Measurements from ENCODE around the gene GALNT10.

GALNT10 gene

GRCh38 chr5:154303133-154303532, 112.6 kb downstream of the GALNT10 start:
- DNase-seq = no peak

GRCh38 chr5:154308443-154309370, 118.2 kb downstream of the GALNT10 start:
- no peak for DNase-seq

DNA sequence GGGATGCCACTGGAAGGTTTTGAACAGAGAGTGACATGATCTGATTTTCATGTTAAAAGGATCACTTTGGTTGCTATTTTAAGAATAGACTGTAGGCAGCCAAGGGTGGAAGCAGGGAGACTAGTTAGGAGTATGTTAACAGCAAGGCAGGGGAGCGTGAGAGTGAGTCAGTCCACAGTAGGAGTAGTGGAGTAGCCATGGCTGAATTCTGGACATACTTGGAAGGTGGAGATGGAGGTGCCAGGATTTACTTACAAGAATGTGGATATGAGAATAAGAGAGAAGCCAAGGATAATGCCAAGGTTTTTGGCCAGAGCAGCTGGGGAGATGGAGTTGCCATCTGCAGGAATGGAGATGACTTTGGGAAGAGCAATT, 118.8 kb downstream of the GALNT10 start:
- DNase-seq = no peak

- no peak for DNase-seq
Measured at GRCh38 chr5:154309805-154310204, 119.3 kb downstream of the GALNT10 start.

DNA sequence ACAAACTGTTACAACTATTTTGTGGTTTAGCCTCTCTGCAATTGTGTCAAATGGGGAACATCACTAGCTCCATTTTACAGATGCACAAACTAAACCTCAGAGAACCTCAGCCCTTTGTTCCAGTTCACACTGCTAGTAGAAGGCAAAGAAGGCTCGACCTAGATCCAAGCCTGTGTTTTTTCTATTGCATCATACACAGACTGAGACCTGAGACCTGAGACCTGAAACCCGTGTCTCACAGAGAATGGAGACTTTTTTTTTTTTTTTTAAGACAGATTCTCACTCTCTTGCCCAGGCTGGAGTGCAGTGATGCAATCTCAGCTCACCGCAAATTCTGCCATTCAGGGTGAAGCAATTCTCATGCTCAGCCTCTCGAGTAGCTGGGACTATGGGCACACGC, 120.8 kb downstream of the GALNT10 start:
- DNase-seq = no peak

- DNase-seq = no peak
Measured at GRCh38 chr5:154312000-154312399, 121.5 kb downstream of the GALNT10 start.

GRCh38 chr5:154312576-154312975, 122.0 kb downstream of the GALNT10 start:
- no peak for DNase-seq

DNA sequence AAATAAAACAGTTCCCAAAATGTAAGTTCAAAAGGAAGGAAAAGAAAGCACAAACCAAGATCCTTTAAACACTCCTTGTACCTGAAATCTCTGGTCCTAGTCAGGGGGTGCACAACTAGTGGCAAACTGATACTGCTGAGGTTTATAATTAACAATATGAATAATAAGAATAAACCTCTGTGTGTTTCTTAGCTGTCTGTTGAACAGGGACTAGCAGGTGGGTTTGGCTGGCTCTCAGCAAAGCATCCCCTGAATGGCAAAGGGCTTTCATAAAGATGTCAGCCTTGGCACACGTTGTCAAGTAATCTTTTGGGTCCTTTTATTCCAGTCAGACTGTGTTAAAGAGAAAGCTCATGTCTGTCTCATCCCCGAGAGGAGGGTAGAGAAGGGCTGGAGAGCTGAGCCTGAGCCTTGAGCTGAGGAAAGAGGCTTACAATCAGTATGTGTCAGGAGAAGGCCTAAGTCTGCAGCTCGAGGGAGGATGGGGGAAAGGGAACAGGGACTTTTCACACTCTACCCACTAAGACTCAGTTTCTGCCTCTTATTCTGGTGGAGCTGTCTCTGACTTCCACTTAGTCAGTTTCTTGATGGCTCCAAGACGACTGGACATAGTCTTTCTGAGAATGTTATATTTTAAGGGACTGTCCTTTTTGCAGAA, 123.0 kb downstream of the GALNT10 start:
- no peak for DNase-seq

- DNase-seq = no peak
Measured at GRCh38 chr5:154315196-154315595, 124.7 kb downstream of the GALNT10 start.

DNA sequence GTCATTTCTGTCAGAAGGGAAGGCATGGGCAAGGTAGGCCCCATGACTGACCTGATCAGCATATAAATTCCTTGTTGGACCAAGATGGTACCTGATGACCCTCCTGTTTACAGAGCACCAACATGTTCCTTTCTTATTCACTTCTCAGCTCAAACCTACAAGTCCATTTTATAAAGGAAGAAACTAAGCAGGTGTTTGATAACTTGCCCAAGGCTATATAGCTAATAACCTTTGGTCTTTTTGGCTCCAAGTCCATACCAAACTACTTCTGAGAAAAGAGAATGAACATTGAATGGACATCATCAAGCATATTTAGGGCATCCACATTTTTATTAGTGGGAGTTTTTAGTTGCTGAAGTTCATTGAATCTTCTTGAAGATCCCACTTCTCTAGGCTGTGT, 125.2 kb downstream of the GALNT10 start:
- no peak for DNase-seq

DNA sequence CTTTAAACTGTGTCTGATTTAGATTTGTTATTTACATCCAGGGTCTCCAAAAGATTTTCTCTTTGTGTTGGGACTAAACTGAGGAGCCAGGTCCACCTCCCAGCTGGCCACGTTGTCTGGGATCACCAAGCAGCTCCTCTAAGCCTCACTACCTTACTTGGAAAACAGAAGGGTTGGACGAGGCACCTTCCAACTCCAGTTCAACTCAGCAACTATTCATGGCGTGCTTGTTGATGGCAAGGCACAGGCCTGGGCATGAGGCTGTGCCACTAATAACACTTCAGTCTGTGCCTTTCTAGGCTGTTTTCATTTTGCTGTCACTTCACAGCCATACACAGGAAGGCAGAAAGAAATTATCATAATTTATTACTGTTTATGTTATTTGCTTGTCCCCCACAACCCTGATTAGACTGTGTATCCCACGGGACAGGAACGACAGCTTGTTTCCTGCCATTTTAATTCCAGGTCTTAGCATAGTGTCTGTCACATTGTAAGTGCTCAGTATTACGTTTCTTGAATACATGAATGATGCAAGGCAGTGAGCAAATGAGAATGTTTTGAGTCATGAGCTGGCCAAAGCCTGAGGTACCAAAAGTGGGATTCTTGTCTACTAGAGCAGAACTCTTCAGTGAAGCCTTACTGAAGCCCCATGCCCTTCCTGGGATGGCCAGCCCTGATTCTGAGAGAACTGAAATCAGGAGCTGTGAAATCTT, 125.8 kb downstream of the GALNT10 start:
- DNase-seq = no peak

- no peak for DNase-seq
Measured at GRCh38 chr5:154317916-154318315, 127.4 kb downstream of the GALNT10 start.

DNA sequence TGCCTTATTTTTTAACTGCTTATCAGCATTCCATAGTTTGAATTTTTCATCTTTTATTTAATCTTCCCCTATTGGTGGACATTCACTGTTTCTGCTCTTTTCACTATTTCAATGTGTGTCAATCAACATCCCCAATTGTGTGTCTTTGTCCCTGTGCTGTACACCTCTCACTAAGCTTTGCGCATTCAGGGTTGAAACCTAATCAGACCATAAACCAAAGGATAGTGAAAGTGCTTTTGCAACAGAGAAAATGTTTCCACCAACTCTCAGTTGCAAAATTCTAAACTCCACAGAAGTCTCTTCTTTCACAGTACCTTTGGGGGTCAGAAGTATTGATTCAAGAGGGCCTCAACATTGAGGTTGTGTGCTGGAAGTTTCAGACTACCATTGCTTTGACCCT, 128.2 kb downstream of the GALNT10 start:
- no peak for DNase-seq

DNA sequence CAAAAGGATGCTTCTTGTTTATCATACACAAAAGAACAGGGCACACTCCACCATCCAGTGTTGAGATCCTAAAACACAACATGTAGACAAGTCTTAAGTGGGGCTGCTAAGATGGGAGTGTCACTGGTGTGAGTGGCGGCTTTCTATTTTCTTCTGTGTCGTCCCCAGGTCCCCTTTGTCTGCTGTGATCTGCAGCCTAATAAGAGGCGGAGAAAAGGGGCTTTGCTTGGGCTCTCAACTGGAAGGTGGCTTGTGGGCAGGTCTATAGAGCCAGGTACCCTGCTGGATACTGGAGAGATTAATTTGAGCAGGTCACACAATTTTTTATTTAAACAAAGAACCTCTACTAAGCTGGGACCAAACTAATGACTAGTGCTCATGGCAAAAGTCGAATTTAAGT, 129.2 kb downstream of the GALNT10 start:
- no peak for DNase-seq

GRCh38 chr5:154320224-154321089, 129.9 kb downstream of the GALNT10 start:
- no peak for DNase-seq

DNA sequence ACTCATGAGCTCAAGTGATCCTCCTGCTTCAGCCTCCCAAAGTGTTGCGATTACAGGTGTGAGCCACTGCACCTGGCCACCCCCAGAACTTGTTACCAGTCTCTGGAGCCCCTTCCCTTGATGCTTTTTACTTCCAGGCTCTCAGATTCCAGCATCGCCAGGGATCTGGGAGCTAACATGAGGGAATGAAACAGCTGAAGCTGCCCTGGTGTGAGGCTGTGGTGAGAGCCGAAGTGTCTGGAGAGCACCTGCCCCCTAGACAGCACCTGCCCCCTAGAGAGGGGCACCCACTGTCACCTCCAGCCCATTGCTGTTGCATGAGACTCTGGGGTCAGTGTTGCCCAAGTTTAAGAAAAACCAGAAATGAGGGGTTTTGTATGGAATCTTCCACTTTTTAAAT, 131.0 kb downstream of the GALNT10 start:
- no peak for DNase-seq

GRCh38 chr5:154324033-154324432, 133.5 kb downstream of the GALNT10 start:
- DNase-seq = no peak

GRCh38 chr5:154325566-154325965, 135.0 kb downstream of the GALNT10 start:
- no peak for DNase-seq

GRCh38 chr5:154329062-154329461, 138.5 kb downstream of the GALNT10 start:
- no peak for DNase-seq

DNA sequence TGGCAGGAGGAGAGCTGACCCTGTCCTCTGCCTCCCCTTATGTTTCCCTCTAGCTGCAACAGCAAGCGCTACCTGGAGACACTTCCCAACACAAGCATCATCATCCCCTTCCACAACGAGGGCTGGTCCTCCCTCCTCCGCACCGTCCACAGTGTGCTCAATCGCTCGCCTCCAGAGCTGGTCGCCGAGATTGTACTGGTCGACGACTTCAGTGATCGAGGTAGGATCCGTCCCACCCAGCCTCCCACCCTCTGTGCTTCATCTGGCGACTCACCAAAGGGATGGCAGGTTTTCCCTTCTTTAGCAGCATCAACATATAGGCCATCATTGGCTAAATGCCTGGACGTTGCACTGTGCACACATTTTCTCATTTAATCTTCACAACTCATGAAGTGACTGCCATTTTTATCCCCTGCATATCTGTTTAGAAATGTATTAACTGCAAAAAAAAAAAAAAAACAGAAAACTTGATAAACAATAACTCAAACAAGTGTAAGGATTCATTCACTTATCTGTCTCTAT, 139.0 kb downstream of the GALNT10 start:
- DNase-seq = no peak

DNA sequence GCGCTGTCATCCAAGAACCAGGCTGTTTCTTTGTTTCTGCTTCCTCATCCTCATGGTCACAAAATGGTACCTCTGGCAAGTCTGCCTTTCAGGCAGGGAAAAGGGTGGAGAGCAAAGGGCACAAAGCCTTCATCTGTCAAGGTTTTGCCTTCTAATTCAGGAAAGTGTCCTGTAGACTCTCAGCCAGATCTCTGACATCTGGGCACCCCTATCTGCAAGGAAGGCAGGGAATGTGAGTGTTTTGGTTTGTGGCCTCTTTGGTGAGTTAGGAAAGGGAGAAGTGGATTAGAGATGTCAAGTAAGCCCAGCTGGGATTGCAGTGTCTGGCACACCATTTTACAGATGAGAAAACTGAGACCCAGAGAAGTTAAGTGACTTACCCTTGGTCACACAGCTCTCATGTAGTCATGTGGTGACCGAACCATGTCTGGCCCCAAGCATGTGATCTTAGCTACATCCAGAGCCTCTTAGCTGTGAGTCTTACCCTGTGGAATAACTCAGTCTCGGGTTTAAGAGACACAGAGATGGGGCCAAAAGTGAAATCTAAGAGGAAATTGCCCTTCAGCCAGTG, 139.6 kb downstream of the GALNT10 start:
- no peak for DNase-seq

GRCh38 chr5:154331232-154331631, 140.7 kb downstream of the GALNT10 start:
- no peak for DNase-seq

Measured in NCI-H1048 (cell line).